ENCODE measurements around the gene ELN.
A peak's percentile ranks its signal among the peaks of the same experiment; 100 is the strongest.

Gene ELN

GRCh38 chr7:74023092-74023536, 4.9 kb upstream of the ELN start:
- DNase-seq (ENCODE audit: low read depth in 2 of 2, low spot score in 1 of 2): no peak

GRCh38 chr7:74023786-74024185, 4.2 kb upstream of the ELN start:
- DNase-seq (ENCODE audit: low read depth in 2 of 2, low spot score in 1 of 2): no peak

DNA sequence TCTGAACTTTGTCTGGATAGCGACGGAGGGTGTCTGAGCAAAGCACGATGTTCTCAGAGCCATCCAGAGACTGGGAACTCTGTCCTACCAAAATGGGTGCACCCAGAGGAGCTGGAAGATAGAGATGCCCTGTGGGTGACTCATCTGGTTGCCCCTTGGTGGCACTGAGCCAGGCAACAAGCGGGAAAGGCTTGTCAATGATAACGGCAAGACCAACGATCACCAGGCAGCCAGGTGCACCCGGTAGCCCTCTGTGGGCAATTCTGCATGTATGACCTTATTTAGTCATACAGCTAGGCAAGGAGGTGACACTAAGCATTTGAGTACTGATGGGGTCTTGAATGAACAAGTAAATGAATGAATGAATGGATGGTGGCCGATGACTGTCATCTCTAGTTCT, 2.8 kb upstream of the ELN start:
- DNase-seq (ENCODE audit: low read depth in 2 of 2, low spot score in 1 of 2): no peak

- DNase-seq (ENCODE audit: low read depth in 2 of 2, low spot score in 1 of 2): no peak
These were observed 2.2 kb upstream of the ELN start for GRCh38 chr7:74025730-74026129.

DNA sequence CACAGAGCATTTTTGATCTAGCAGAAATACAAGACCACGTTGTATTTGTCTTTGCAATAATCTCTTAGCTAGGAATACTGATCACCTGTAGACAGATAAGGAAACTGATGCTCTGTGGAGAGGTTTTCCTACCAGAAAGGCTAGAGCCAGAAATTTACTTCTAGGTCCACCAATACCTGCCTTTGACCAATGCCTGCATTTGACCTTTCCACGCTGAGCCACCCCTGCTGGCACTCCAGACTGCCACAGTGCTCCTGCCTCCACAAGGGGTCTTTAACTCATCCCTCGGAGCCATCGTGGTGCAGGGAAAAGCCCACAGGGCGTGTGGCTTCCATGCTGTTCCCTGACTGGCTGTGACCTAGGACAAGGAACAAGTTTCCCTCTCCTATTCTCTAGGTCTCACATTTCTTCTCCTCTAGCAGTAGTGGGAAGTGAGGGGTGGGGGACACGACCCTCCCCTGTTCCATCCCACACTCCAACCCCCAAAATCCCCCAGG, 1.5 kb upstream of the ELN start:
- no peak for DNase-seq (ENCODE audit: low read depth in 2 of 2, low spot score in 1 of 2)

DNA sequence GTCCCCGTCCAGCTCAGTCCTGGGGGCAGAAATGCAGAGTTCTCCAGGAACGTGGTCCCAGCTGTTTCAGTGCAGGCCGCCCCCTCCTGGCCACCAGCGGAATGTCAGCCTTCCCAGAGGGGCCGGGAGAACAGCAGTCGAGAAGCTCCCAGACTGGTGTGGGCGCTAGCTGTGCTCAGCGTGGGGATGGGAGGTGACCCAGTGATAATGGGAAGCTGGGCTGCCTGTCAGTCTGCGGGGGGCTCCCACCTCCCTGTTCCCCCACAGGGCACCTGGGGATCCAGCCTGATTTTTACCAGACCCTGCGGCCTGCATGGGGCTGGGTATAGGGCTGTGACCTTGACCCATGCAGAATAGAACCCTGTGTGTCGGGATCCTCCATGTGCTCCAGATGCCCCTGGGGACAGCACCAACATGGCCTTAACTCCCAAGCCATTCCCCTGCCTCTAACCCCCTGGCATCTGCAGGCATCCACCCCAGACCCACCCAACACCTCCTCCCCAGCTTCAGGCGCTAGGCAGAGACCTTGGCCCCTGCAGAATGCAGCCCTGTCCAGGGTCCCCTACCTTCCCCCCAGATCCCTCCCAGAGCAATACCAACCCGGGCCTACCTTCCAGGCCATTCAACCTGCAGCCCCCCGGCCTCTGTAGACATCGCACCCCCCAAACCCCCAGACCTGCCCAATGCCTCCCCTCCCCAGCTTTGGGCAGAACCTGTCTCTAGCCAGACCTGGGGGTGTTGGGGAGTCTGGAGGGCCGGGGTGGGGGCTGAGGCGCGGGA, 880 bp upstream of the ELN start:
- peak; percentile 22 to 39 for DNase-seq (ENCODE audit: low read depth in 2 of 2, low spot score in 1 of 2)

- DNase-seq (ENCODE audit: low read depth in 2 of 2, low spot score in 1 of 2): no peak
These were observed 407 bp downstream of the ELN start for GRCh38 chr7:74028321-74028838.

DNA sequence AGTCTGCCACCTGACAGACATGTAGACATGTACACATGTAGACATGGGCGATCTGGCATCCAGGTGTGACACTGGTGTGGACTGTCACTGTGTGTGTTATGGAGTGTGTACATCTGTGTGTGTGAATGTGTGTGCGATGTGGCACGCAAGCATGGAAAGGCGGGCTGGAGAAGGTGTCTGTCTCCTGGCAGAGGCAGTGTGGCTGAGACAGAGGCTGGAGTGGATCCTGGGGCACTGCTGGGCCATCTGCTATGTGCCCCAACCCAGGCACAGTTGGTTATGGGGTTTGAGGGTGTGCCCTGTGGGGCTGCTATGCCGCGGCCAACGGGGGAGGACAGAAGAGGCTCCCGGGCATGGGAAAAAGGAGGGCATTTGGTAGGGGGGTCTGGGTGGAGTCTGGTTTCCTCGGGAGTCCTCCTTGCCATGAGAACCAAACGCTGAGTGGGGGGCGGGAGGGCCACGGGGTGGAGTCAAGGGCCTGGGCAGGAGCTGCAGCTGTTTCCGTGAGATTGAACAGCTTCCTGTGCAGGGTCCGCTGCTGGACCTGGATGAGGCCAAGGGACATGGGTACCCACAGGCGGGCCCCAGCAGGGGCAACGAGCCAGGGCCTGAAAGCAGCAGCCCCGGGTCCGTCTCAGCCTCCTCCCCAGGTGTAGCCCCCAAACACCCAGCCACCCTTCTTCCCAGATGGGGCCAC, 1.3 kb downstream of the ELN start:
- no peak for DNase-seq (ENCODE audit: low read depth in 2 of 2, low spot score in 1 of 2)

- DNase-seq (ENCODE audit: low read depth in 2 of 2, low spot score in 1 of 2): no peak
These were observed 2.0 kb downstream of the ELN start for GRCh38 chr7:74029991-74030415.

GRCh38 chr7:74030861-74031260, 2.9 kb downstream of the ELN start:
- no peak for DNase-seq (ENCODE audit: low read depth in 2 of 2, low spot score in 1 of 2)

DNA sequence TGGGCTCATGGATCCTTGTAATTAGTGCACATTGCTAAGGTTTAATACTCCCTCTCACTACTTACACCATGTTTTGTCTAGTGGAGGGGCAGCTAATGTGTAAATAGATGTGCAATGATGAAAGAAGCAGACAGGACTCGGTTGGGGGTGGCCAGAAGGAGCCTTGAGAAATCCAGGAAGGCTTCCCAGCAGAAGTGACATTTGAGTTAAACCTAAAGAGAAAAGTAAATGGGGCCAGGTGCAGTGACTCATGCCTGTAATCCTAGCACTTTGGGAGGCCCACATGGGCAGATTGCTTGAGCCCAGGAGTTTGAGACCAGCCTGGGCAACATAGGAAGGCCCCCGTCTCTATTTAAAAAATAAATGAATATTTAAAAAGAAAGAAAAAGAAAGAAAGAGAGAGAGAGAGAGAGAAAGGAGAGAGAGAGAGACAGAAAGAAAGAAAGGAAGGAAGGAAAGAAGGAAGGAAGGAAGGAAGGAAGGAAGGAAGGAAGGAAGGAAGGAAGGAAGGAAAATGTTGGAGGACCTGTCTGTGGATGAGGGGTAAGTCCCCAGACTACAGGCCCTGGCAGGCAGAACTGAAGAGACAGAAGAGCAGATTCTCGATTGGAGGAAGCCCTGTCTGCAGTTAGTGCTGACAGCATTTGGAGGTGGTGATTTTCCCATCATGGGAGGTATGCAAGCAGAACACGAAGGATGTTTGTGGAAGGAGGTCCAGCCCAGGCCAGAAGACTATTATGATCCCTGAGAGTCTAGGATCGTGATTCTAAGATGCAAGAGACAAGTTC, 3.6 kb downstream of the ELN start:
- DNase-seq (ENCODE audit: low read depth in 2 of 2, low spot score in 1 of 2): no peak

GRCh38 chr7:74032191-74032490, 4.2 kb downstream of the ELN start:
- DNase-seq (ENCODE audit: low read depth in 2 of 2, low spot score in 1 of 2): no peak

- DNase-seq (ENCODE audit: low read depth in 2 of 2, low spot score in 1 of 2): no peak
These were observed 4.8 kb downstream of the ELN start for GRCh38 chr7:74032624-74033371.

GRCh38 chr7:74033372-74034311, 5.7 kb downstream of the ELN start:
- DNase-seq (ENCODE audit: low read depth in 2 of 2, low spot score in 1 of 2): no peak

GRCh38 chr7:74037609-74038008, 9.6 kb downstream of the ELN start:
- DNase-seq (ENCODE audit: low read depth in 2 of 2, low spot score in 1 of 2): no peak

DNA sequence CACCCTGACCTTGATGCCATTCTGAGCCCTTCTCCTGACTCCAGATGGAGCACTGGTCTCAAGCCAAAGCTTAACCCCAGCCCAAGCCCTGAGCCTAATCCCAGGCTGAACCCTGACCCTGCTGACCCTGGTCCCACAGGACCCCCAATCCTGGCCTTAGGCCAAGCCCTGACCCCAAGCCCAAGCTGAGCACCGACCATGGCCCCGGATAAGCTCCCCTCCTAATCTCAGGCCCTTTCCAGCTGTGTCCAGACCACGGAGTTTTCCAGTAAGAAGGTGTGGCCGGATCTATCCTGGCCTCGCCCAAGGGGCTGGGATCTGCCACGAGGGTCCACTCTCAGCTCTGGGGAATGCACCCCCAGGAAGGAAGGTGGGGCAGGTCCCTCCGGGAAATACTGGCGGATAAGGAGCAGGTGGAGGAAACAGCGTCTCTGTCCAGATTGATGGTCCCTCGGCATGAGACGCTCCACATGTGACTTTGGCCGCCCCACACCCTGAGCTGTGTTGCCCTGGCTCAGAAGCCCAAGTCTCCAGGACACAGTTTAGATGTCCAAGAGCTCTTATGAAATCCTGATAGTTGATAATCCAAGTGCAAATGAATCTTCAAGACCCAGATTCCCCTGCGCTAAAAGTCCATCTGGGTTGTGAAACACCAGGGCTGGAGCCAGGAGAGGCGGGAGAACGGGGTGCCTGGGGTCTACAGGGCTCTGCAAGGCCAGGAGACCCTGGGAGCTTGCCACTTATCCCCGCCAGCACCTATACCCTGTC, 10.4 kb downstream of the ELN start:
- no peak for DNase-seq (ENCODE audit: low read depth in 2 of 2, low spot score in 1 of 2)

DNA sequence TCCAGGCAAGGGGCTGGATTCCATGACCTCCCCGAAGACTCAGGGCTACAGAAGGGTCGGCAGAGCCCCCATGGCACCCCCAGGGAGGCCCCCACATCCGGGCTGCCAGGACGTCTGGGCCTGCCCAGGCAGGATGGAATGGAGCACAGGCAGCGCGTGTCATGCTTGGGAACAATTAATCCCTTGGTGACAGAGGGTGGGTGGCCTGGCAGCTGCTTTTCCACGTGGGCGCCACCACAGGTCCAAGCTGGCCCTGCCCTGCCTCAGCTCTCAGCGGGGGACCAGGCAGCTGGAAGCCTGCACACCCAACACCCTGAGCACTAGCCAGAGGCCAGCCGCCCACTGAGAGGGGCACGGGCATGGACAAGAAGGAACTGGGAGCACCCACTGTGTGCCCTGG, 11.4 kb downstream of the ELN start:
- no peak for DNase-seq (ENCODE audit: low read depth in 2 of 2, low spot score in 1 of 2)

- DNase-seq (ENCODE audit: low read depth in 2 of 2, low spot score in 1 of 2): no peak
These were observed 12.3 kb downstream of the ELN start for GRCh38 chr7:74040101-74040790.

Data from stimulated activated CD8-positive, alpha-beta memory T cell treated with anti-CD3 and anti-CD28 coated beads, Interleukin-4, amount 100 ng/mL, for 1 hour (primary cell).